Stimulated activated CD8-positive, alpha-beta memory T cell treated with anti-CD3 and anti-CD28 coated beads, Interleukin-12 subunit alpha, Interleukin-12 subunit beta, amount 100 ng/mL, for 1 hour (primary cell): ENCODE data around the gene CNNM3.

Experiments used
- DNase-seq: peaks from one replicate; pipeline ENCODE4 v3.0.0-alpha.2; 2020; ENCODE audit warnings: low read depth

CNNM3 gene

GRCh38 chr2:96878171-96878570 is 62.1 kb downstream of the CNNM3 start:
- no peak for DNase-seq

DNA sequence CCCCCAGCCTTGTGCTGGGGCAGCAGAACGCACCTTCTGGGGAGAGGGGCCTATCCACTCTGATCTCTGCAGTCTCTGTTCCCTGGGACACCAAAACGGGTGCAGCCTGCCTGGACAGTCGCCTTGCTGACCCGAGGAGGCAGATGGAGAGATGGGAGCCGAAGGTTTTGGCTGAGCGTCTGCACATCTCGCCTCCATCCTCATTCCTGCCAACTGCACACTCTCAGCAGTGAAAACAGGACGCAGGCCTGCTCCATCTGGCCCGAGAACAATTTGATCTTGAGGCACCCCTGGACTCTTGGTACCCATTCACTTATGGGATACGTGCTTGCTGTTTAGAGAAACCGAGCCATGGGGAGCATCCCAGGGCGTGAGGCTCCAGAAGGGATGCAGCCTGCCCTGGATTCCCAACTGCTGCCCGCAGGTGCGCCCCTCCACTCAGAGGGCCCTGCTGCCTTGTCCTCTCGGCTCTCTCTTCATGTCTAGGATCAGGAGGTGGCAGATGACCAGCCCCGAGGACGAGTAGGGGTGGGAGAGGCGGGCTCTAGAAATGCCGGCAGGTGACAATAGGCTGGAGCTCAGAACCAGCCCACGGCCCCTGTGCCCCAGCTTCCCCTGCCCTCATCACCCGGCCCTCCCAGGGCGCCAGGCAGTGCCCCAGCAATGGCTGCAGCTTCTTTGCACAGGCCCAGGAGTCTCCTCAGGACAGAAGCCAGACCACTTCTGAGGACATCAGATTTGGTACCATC is 62.9 kb downstream of the CNNM3 start:
- DNase-seq = no peak

- no peak for DNase-seq
These were observed 63.5 kb downstream of the CNNM3 start for GRCh38 chr2:96879545-96880040.

GRCh38 chr2:96880891-96881273 is 64.8 kb downstream of the CNNM3 start:
- DNase-seq = no peak

- no peak for DNase-seq
These were observed 65.5 kb downstream of the CNNM3 start for GRCh38 chr2:96881349-96882195.

DNA sequence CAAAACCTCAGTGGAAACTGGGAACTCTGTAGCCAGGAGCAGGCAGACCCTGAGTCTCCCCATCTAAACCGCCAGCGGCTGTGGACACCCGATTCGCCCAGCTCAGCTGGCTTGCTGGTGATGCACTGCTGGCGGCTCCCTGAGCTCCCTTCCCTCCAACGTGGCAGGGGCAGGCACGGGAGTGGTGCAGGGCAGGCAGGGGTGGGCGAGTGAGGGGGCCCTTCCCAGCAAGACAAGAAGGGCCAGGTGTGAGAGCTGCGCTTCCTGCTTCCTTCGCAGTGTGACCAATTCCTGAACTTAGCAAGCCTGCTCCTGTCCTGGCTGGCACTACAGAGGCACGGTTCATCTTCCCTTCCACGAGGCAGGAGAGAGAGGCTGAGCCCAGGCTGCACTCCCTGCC is 66.2 kb downstream of the CNNM3 start:
- no peak for DNase-seq

DNA sequence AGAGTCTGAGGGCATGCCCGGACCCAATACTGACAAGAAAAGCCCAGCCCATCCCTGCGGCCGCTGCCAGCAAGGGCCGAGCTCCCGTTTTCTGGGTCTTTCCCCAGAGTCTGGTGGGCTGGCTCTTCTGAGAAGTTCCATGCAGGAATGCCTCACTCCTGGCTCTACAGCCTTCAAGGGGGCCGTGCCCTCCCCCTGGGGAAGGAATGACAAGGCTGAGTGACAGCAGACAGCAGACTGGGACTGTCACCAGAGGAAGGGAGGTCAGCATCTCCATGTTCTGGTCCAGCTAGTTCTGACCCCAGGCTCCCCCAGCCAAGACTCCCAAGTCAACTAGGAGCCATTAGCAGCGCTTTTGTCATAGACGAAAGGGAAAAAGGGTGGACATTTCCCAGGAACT is 66.8 kb downstream of the CNNM3 start:
- DNase-seq = no peak

DNA sequence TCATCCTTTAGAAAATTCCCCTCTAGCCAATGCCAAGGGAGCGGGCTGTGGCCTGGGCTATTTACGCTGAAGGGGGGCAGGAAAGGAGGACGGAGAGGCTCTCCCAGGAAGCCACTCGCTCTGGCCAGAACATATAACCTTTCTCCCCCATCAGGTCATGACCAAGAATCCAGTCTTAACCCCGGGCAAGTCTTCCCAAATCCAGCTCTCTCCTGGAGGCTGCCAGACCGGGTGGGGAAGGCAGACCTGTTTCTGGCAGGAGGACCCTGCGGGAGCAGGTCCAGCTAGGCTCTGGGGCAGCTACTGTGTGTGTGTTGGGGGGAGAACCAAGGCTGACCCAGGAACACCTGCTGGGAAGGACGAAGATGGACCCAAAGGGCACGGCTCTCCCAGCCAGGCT is 67.2 kb downstream of the CNNM3 start:
- no peak for DNase-seq
